GM18502 (cell line): ENCODE measurements around the gene CCNH.

Experiments
- ATAC-seq: cut with Tn5 transposase; IDR thresholded peaks from one replicate; pipeline ENCODE4 v1.9.1; 2021; ENCODE audit warnings: mild to moderate bottlenecking; ENCODE audit not compliant: unreplicated experiment, poor library complexity

Gene CCNH

DNA sequence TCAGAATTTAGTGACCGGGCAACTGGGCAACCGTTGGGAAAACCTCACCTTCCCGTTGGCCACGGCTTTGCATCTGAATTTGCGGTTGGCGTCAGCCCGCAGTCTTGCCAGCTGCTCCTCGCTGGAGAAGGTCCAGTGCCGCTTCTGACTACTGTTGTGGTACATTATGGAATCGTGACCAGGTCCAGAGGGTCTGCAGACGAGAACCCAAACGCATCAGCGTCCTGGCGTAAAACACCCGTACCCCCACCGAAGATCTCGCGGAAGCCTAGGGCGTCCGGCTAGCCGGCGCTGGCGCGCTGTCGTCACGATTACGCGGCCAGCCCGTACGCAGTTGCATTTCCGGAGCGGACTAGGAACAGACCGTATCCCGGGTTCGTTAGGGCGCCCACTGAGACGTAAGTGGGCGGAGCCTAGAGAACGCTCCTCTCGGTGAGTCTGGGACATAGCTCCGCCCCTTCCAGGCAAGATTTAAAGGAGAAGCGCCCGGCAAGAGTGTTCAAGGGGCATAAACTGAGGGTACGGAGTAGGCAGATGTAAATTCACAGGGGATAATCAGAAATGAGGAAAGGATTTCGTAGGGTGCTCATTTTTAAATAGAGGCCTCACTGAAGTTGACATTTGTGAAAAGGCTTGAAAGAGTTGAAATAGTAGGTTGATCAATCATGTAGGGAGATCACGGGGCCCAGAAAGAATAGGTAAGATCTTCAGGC lies at the start of gene CCNH:
Gene CCNH (minus strand): TSS at position 301 of the 713 bp plus-strand sequence. CDS start 136 bp downstream, at position 165.
- peak; percentile 98 for ATAC-seq

DNA sequence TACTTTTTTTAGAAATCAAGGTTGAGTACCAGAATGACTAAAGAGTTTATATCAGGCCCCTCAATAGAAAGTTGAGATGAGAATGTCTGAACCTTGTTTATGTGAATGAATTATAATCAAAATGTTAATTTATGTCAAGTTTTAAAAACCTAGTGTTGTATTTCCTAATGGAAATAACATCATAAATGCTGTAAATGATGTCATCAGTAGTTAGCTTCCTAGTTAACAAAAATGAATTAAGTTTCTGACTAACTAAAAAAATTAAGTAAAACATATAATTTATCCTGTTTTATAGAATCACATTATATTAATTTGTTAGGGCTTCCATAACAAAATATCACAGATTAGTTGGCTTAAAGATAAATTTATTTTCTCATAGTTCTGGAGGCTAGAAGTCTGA lies 45.0 kb upstream of the CCNH start:
- ATAC-seq = no peak

DNA sequence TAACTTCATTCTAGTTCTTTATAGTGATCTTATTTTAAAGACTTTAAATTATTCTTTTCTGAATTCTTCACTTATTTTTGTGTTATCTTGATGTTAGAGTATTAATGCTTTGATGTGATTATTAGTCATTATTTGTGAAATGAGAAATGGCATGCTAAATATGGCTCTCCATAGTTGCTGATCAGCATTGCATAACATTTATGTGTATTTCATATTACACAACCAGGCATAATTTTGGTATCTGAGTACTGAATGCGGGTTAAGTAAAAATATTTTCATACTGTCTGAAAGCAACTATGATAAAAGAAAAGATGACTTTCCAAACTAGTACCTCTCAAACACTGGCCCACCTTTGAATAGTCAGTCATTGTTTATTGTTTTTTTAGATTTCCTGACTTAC lies 41.1 kb upstream of the CCNH start:
- ATAC-seq = no peak

DNA sequence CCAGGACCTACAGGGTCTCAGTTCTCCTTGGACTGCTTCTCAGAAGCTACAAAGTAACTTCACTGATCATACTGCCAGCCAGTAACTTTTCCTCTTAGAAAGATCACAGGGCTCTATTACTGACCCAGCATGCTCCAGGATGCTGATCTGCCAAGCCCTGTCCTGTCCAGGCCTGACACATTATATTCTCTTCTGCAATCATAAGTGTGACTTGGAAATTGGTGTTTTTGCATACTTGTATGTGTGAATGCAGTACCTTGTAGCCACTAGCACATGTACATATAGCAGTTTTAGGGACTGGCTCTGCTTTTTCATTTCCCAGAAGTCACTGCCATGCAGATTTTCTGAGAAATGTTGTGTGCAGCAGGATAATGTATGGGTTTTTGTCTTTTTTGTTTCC lies 40.1 kb upstream of the CCNH start:
- no peak for ATAC-seq

DNA sequence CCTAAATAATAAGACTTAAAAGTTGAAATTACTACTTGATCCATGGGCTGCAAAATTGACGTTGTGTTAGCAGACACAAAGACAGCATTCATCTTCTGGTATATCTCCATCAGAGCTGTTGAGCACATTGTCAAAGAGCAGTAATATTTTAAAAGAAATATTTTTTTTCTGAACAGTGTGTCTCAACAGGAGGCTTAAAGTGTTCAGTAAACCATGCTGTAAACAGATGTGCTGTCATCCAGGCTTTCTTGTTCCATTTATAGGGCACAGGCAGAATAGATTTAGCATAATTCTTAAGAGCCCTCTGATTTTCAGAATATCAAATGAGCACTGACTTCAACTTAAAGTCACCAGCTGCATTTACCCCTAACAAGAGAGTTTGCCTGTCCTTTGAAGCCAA lies 29.7 kb upstream of the CCNH start:
- no peak for ATAC-seq

DNA sequence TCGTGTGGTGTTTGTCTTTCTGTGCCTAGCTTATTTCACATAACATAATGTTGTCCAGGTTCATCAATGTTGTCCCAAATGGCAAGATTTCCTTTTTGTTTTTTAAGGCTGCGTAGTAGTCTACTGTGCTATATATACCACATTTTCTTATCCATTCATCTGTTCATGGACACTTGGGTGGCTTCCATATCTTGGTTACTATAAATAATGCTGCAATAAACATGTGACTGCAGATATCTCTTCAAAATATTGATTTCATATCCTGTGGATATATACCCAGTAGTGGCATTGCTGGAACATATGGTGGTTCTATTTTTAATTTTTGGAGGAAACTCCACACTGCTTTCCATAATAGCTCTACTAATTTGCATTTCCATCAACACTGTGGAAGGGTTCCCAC lies 25.5 kb upstream of the CCNH start:
- ATAC-seq = no peak

DNA sequence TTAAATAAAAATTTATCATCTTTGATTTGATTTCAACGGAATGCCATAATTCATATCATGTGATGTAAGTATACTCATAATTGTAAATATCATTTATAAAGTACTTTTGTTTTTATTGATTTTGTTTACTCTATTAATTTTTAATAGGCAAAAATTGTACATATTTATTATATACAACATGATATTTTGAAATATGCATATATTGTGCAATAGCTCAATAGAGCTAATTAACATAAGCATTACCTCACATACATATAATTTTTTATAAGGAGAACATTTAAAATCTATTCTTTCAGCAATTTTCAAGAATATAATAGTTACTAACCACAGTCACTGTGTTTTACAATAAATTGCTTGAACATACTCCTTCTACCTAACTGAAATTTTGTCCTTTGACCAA lies 25.0 kb upstream of the CCNH start:
- ATAC-seq = no peak

DNA sequence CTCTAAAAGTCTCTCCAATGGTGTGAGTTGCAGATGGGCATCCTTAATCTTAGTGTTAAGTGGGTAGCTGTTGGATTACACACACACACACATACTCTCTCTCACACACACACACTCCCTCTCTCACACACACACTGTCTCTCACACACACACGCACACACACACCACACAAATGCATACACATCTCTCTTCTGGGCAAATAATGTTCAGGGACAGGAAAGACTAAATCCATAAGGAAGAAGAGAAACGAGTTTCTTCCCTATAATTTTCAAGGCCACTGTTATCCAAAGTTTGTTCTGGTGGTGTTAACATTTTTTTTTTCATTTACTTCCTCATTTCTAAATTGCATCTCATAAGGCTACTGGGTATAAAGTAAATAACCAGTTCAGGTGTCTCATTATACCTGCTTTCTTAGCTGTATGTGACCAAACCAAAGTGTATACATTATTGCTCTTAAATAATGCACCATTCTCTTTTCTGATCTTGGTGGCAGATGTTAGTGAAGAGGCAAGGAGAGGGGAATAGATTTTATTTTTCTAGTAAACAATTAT lies 22.5 kb upstream of the CCNH start:
- ATAC-seq = no peak

DNA sequence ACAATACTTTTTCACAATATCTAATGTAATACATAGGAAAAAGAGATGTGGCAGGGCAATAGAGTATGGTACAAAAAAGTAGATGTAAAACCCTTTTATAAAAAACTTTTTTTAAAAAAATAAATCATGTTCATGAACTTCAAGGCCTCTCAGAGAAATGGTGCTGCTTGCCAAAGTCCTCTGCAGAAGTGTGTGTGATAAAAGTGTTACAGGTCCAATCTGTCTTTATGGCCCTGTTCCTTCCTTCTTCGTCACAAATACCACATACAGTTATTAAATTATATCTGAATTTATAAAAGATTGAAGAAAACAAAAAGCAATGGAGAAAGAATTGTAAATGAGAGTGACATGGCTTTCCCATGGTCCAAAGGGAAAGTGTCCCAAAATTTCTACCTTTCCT lies 21.7 kb upstream of the CCNH start:
- no peak for ATAC-seq

DNA sequence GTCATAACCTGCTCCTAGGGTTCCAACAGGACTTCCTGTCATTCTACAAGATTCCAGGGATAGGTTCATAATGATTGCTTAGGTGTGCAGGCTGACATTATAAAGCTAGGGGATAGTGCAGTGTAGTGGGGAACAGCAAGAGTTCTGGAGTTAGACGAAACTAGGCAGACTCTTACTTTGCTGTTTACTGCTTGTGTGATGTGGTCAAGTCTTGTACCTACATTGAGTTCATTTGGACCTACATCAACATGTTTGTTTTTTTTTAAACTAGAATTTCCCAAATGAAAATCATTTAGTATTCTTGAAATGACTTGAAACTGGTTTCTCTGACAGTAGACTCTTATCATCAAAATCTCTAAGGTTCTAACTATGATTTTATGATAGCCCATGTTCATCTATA lies 21.2 kb upstream of the CCNH start:
- no peak for ATAC-seq

DNA sequence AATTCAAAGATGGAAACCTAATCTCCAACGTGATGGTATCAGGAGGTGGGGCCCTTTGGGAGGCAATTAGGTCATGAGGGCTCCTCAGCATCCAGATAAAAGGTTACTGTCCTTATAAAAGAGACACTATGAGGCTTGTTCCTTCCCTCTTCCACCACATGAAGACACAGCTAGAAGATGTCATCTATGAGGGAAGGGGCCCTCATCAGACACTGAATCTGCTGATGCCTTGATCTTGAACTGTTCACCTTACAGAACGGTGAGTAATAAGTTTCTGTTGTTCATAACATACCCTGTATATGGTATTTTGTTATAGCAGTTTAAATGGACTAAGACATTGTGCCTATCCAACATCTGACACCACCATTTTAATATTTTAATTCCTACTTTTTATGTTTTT lies 19.7 kb upstream of the CCNH start:
- ATAC-seq = no peak

DNA sequence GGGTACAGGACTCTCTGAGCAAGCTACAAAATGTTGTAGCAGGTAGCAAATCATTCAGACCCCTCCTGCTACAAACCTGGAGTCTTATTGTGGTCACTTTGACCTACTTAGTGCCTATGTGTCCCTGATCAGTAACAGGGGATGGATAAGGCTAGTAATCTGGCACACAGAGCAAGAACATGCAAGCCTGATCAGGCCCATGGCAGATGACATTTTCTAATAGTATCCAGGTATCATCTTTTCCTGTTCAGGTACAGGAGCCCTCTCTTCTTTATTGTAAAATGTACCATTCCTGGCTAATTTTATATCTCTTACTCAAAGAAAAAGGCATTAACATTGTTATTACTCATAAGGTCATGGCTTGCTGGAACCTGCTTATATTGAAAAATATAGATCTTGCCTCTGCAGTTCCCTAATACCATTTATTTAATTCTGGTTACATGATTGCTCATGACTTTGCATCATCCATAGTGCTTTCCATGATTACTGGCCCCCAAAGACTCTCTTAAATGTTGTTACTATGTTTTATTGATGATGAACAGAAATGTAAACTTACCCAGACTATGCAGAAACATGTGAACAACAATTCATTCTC lies 18.2 kb upstream of the CCNH start:
- ATAC-seq = no peak

DNA sequence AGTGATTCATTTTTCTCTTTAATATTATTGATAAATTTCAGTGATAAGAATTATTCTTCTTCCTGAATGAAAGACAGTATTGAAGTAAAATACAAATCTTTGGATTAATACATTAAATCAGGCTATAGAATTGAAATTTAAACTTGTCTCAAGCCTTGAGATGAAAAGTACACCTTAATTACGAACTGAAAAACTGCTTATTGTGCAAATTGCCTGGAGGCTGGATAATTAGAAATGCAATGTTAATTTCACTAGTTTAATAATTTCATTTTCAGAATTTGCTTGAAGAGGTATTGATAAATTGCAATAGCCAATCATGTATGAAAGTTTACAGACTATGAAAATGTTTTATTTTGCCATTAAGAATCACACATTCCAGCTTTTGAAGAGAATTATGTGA lies 11.0 kb upstream of the CCNH start:
- no peak for ATAC-seq

DNA sequence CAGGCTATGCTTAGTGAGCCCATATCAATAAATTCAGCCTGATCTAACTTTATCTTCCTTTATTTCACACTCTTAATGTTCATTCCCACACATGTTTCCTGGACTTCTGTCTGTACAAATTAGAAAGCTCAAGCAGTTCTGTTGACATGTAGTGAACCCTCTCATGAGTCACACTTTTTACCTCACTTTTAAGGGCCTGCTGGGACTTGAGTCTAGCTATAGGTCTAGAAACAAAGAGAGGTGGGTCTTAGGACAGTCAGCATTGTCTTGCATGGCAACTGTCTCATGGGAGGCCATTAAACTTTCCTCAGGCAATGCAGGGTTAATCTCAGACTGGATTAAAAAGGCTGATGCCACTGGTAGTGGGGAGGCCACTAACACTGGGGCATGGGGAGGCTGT lies 8.6 kb upstream of the CCNH start:
- ATAC-seq = no peak

DNA sequence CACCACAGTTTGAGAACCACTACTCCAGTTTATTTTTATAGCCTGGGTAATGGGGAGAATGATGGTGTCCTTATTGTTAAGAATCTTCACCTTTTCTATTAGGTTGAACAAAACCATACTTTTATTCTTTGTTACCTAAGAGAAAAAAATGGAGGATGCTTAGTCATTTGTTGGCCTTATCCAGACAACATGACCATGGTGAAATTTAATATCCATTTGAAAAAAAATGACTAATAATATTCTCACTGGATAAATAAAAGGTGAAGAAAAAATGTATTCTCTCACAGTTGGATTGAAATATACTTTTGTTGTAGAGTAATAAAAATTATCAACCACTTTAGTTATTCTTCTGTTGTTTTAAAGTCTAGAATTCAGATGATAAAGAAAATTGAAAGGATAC lies 5.8 kb upstream of the CCNH start:
- ATAC-seq = no peak

DNA sequence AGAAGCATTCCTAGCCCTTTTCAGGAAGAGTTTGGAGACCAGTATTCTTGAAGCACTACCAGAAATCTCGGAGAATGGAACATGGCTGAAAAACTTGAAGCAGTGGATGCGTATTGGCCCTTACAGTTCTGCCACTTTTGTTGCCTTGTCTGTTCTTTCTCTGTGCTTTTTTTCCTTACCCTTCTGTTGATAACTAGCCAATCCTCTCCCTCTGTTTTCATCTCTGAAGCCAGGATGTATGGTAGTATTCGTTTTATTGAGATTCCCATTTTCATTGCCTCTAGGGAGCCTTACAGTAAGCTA lies 564 bp upstream of the CCNH start:
- no peak for ATAC-seq

DNA sequence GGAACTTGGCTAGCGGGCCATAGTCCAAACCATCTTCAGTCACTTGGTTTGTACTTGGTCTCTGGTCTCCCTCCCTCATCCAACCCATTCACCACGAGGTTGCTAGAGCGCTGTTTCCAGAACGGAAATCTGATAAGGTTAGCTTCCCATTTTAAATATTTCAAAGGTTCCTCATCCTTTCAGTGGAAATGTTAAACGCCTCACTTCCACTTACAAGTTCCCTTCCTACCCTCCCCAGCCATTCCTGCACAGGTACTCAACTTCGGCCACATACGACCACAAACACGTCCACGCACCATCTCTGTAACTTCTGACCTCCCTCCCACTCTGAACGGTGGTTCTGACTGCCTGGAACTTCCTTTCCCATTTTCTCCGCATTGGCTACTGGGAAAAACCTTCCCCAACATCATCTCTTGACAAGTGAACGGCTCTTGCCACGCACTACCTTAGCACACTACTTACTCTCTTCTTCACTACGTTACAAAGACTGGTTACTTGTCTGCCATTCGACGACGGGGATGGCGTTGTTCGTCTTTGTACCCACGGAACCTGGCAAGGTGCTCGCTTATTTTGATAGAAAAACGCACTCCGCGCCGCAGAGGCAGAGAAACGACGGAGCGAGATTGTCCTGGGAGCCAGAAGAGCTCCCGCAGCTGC lies 629 bp downstream of the CCNH start:
- peak; percentile 26 for ATAC-seq

DNA sequence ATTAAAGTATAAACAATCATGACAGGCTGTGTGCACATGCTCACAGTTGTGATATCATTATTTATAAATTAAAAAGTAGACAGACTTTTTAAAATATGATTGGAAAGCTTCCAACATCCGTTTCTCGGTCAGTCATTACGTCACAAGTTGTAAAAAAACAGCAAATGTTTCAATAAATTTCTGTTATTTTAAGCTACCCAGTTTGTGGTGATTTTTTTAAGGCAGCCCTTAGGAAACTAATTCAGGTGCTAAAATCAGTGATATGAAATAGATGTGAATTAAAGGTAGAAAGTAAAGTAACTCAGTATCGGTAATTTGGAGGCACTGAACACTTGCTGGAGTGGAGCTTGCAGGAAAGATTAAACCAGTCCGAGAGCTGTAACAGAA lies 1.2 kb downstream of the CCNH start:
- ATAC-seq = no peak

DNA sequence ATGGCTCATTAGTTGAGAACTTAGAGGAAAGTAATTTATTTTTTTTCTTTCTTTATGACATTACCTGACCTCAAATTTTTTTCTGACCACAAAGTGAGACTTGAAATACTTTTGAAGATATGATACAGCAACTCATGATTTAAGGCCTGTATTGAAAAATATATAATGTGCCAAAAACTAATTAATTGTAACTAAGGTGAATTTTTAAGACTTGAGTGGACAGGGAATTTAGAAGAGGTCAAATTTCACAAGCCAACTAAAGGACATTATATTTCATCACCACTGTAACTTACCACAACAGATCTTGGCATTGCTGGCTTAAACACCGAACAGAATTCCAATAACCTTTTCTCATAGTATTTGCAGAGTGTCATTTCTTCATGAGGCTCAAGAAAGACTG lies 1.8 kb downstream of the CCNH start:
- no peak for ATAC-seq

DNA sequence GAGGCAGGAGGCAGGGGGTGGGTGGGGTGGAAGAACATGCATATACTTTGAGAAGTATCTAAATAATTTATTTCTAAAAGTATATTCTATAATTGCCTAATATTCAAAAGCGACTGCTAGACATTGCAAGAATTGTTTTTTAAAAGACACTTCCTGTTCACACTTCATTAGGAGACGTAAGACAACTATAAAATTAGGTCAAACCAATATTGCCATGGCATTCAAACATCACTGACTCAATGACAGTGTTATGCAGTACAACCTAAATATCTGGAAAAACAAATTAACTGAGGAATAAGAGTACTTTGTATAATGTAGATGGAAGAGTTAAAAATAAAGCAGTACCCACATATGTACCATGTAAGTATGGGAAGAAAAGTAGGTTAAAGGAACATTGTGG lies 4.5 kb downstream of the CCNH start:
- ATAC-seq = no peak

DNA sequence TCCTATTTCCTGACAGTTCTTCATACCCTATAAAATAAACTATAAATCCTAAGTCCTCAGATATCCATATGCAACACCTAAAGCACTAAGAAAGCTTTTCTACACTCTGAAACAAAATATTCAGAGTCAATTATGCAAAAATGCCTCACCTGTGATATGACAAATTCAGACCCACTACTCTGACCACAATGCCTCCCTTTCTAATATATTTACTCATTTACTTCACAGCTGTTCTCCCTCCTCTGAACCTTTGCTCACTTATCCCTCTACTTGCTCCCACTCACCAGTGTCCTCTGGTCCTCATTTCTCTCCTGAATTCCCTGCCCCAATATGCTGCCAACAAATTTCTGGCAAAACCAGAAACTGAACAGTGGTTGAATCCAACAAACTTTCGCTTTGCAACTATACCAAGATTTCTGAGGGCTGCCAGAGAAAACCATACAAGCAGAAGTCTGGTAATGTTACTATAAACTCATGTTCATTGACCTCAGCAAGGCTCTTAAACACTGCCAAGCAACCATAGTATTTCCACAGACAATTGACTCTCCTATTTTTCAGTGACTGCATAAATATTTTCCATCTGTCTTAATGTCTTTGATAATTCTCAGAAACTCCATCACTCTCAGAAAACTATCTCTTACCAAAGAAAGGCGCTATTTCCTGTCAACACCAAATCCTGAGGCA lies 7.1 kb downstream of the CCNH start:
- ATAC-seq = peak; percentile 44
